NCI-H226 (cell line): Measurements from ENCODE around the gene PATJ.
"Not testable (repeated sequence)": the region's sequence is repeated elsewhere in the genome, so short reads cannot be mapped to it uniquely, and the experiment has no call there.

Experiments
- DNase-seq: peaks from one replicate; pipeline ENCODE4 v3.0.0-alpha.2; 2015

The PATJ gene

DNA sequence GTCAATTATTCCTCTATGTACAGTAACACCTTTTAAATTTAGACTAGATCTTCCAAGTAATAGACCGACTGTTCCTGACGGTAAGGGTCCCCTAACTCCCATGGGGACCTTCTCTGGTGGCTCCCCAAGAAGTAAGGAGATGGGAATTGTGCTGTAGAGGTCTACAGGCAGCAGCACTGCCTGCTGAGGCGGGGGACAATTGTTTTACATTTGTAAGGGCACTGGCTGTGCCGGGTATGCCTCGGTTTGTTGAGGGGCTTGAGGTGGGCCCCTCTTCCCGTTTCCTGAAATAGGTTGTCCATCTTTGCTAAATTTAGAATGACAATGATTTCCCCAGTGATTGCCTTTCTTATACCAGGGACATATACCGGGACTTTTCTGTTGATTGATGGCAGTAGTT, 439.3 kb downstream of the PATJ start:
- no peak for DNase-seq

DNA sequence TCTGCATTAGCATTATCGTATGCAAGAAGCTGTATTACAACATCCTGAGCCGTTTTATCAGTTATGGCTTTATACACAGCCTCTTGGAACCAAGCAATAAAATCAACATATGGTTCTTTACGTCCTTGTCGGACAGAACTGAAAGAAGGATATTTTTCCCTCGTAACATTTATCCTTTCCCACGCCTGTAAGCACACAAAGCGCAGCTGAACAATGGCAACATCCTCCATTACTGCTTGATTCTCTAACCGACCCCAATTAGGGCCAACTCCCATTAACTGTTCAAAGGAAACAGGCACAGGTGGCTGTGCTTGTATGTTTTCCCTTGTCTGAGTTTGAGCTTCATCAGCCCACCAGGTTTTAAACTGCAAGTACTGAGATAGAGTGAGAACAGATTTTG, 439.9 kb downstream of the PATJ start:
- DNase-seq = not testable (repeated sequence)

DNA sequence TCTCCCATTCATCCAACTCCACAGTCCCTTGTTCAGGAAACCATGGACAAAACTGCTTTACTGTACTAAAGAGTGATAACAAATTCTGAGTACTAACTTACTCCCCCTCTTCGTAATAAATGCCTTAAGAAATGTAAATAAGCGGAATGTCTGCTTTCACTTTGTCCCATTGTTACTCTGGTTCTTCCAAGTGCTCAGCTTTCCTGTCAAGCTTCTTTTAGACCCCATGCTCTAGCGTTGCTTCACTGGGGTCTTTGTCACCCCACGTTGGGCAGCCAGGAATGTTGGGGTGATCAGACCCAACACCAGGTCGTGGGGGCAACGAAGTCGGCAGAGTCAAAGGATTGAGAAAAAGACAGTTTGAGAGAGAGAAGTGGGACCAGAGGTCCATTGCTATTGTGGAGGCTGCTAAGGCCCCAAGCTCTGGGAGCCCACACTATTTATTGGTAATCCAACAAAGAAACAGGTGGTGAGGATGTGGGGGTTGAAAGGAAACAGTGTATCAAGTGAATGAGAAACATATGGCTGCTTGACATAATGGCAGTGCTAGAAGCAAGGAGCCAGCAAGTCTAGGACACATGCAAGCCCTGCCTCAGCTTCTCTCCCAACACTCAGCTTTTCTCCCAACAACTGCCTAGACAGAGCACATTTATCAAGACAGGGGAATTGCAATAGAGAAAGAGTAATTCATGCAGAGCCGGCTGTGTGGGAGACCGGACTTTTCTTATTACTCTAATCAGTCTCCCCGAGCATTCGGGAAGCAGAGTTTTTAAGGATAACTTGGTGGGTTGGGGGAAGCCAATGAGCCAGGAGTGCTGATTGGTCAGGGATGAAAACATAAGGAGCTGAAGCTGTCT, 441.1 kb downstream of the PATJ start:
- not testable (repeated sequence) for DNase-seq

DNA sequence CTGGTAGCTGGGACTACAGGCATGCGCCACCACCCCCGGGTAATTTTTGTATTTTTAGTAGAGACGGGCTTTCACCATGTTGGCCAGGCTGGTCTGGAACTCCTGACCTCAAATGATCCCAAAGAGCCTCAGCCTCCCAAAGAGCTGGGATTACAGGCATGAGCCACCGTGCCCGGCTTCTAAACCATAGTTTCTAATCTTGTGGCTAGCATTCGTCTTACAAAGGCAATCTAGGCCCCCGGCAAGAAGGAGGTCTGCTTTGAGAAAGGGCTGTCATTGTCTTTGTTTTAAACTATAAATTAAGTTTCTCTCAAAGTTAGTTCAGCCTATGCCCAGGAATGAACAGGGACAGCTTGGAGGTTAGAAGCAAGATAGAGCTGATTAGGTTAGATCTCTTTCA, 442.1 kb downstream of the PATJ start:
- no peak for DNase-seq

DNA sequence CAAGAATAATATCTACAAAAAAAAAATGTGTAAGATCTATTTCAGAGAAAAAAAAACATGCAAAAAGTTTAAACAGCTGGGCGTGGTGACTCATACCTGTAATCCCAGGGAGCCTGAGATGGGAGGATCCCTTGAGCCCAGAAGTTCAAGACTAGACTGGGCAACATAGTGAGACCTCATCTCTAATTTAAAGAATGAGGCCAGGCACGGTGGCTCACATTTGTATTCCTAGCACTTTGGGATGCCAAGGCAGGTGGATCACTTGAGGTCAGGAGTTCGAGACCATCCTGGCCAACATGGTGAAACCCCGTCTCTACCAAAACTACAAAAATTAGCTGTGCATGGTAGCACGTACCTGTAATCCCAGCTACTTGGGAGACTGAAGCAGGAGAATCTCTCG, 443.0 kb downstream of the PATJ start:
- DNase-seq = not testable (repeated sequence)

DNA sequence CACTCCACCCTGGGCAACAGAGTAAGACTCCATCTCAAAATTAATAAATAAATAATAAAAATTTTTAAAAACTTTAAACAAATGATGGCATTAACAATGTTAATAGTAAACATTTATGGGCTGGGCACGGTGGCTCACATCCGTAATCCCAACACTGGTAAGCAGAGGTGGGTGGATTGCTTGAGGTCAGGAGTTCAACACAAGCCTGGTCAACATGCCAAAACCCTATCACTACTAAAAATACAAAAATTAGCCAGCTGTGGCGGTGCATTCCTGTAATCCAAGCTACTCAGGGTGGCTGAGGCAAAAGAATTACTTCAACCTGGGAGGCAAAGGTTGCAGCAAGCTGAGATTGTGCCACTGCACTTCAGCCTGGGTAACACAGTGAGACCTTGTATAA, 443.4 kb downstream of the PATJ start:
- DNase-seq = no peak

DNA sequence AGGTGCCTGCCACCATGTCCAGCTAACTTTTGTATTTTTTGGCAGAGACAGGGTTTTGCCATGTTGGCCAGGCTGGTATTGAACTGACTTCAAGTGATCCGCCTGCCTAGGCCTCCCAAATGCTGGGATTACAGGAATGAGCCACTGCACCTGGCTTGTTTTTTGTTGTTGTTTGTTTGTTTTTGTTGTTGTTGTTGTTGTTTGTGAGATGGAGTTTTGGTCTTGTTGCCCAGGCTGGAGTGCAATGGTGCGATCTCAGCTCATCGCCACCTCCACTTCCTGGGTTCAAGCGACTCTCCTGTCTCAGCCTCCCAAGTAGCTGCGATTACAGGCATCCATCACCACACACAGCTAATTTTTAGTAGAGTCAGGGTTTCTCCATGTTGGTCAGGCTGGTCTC, 445.3 kb downstream of the PATJ start:
- DNase-seq = no peak

DNA sequence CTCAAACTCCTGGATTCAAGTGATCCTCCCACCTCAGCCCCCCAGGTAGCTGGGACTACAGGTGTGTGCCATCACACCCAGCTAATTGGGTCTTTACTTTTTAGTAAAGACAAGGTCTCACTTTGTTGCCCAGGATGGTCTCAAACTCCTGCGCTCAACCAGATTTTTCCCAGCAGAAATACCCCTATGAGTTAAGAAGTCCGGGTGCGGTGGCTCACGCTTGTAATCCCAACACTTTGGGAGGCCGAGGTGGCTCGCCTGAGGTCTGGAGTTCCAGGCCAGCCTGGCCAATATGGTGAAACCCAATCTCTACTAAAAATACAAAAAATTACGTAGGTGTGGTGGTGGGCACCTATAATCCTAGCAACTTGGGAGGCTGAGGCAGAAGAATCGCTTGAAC, 445.8 kb downstream of the PATJ start:
- no peak for DNase-seq

DNA sequence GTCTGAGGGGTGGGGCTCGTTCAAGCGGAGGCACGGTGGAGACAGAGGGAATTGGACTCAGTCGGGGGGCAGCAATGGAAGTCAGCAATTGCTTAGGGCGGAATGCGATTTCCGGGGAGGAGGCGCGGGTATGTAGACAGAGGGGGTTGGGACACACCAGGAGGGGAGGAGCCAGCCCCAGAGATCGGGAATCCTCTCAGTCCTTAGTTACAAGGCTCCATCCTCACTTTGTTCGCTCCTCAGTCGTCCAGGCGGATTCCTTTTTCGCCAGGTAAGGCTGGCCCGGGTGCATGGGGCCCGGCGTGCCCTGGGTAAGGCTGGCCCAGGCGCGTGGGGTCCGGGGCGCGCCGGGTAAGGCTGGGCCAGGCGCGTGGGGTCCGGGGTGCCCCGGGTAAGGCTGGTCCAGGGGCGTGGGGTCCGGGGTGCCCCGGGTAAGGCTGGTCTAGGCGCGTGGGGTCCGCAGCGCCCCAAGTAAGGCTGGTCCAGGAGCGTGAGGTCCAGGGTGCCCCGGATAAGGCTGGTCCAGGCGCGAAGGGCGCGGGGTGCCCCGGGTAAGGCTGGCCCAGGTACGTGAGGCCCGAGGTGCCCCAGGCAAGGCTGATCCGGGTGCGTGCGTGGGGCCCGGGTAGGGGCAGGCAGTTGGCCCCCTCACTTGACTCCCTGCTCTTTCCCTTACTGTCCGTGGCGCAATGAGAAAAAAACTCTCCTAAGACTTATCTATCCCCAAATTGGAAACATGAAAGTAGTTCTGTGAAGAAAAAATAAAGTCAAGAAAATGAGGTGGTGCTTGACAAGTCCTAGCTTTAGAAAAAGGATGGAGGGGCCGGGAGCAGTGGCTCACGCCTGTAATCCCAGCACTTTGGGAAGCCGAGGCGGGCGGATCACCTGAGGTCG, 452.6 kb downstream of the PATJ start, which contains the start of gene L1TD1:
Gene L1TD1 (plus strand): TSS at position 199 of the 894 bp plus-strand sequence. CDS start 11,780 bp downstream, outside the sequence.
- DNase-seq = no peak

DNA sequence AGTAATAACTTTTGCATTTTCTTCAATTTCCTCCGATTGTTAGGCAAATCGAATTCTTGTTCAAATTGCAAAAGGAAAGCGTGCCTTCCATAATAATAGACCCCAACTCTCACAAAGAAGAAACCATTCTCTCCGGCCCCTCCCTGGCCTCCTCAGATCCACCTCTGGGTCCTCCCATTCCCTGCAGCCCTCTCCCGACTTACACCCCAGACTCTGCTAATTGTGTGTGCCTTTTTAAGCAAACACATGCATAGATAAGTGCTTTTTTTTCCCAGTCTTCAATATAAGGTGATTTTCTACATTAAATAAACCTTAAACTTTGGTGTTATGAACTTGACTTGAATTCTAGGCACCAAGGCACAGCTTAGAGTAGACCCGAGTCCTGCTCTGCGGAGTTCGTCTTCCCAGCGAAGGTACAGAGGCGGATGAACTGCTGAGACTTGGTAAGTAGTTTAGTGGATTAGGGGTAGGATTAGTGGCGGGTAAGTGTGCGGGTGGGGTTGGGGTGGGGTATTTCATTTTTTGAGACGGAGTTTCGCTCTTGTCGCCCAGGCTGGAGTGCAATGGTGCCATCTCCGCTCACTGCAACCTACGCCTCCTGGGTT, 453.9 kb downstream of the PATJ start:
- DNase-seq = no peak

DNA sequence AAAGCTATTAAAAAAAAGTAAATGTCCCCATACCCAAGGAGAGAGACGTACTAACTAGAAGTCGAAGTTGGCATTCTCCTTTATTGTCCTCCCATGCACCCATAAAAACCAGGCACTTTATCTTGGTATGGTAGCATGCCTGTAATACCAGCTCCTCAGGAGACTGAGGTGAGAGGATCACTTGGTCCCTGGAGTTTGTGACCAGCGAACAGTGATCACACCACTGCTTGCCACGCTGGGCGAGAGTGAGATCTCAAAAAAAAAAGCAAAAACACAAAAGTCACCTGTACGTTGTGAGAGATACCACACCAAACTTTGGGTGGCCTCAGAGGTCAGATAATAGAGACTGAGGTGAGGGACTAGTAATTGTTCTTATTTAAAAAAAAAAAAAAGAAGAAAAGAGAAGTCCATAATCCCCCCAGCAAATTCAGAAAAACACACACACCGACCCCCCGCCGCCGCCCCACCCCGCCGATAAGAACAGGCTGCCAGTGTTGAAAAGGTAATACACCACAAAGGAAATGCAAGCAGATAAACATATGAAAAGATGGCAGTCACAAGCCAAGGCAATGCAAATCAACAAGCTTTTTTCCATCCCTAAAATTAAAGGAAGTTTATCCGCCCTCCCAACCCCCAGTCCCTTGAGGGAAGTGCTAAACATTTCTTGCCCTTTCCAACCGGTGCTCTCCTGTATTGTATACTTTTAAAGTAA, 455.9 kb downstream of the PATJ start:
- DNase-seq = no peak

DNA sequence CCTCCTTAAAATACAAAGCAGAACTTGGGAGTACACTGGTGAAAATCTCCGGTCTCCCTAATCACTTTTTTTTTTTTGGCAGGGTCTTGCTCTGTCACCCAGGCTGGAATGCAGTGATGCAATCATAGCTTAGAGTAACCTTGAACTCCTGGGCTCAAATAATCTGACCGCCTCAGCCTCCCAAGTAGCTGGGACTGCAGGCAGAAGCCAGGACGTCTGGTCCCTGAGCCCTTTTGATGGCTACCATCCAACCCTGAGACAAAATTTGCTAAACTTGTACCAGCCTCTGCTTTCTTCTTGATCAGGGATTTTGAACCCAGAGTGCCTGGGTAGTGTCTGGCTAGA, 456.5 kb downstream of the PATJ start:
- no peak for DNase-seq

DNA sequence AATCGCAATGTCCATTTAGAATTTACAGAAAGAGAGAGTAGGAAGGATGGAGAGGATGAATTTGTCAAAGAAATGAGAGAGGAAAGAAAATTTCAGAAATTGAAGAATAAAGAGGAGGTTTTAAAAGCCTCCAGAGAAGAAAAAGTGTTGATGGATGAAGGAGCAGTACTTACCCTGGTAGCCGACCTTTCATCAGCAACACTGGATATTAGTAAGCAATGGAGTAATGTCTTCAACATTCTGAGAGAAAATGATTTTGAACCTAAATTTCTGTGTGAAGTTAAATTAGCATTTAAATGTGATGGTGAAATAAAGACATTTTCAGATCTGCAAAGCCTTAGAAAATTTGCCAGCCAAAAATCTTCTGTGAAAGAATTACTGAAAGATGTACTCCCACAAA, 464.9 kb downstream of the PATJ start:
- DNase-seq = no peak

DNA sequence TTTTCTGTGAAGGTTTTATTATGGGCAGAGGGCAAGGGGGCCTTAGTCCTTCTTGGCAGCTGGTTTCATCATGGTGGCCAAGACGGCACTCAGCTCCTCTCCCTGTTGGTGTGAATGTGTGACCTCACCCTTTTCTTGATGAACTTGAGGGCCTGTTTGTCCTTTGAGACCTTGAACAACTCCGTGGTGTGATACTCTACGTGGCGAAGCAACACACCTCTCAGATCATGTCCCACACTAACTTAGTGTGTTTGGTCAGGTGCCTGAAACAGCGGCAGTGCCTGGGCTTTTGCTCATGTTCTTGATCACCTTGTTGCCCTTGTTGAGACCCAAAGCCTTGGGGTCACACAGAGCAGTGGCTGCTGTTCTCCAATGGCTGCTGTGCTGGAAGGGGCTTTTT, 465.8 kb downstream of the PATJ start:
- no peak for DNase-seq

DNA sequence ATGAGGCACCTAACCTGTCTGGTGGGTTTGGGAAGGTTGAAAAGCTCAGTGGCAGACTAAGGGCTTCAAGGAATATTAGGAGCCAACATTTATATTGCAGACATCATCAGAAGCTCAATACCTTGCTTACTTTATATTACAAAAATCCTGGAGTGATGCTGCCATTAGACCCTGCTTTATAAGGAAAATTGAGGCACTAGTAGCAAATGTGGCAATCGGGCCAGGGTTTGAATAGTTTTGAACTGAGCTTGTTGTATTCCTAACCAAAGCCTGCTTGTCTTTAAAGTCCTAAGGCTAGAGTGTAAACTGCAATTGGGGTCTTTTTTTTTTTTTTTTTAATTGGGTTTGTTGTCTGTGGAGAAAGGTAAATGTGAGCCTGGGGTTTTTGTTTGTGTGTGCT, 466.7 kb downstream of the PATJ start:
- no peak for DNase-seq

DNA sequence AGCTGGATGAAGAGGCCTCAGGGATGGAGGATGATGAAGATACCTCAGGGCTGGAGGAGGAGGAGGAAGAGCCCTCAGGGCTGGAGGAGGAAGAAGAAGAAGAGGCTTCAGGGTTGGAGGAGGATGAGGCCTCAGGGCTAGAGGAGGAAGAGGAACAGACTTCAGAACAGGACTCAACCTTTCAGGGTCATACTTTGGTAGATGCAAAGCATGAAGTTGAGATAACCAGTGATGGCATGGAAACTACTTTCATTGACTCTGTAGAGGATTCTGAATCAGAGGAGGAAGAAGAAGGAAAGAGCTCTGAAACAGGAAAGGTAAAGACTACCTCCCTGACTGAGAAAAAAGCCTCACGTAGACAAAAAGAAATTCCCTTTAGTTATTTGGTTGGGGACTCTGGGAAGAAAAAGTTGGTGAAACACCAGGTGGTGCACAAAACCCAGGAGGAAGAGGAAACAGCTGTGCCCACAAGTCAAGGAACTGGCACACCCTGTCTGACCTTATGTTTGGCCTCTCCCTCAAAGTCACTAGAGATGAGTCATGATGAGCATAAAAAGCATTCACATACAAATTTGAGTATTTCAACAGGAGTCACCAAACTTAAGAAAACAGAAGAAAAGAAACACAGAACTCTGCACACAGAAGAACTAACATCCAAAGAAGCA, 467.8 kb downstream of the PATJ start:
- no peak for DNase-seq

DNA sequence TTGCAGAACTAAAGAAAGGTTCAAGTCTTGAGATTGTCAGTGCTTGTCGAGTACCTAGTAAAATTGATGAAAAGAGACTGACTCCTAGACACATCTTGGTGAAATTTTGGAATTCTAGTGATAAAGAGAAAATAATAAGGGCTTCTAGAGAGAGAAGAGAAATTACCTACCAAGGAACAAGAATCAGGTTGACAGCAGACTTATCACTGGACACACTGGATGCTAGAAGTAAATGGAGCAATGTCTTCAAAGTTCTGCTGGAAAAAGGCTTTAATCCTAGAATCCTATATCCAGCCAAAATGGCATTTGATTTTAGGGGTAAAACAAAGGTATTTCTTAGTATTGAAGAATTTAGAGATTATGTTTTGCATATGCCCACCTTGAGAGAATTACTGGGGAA, 468.7 kb downstream of the PATJ start:
- DNase-seq = peak; percentile 42

DNA sequence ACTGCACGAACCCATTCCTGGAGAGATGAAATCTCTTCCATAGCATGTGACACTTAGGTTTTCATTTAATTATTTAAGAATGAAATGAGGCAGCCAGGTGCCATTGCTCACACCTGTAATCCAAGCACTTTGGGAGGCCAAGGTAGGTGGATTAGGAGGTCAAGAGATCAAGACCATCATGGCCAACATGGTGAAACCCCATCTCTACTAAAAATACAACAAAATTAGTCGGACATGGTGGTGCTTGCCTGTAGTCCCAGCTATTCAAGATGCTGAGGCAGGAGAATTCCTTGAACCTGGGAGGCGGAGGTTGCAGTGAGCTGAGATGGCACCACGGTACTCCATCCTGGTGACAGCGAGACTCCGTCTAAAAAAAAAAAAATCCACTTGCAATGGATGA, 470.1 kb downstream of the PATJ start:
- no peak for DNase-seq

DNA sequence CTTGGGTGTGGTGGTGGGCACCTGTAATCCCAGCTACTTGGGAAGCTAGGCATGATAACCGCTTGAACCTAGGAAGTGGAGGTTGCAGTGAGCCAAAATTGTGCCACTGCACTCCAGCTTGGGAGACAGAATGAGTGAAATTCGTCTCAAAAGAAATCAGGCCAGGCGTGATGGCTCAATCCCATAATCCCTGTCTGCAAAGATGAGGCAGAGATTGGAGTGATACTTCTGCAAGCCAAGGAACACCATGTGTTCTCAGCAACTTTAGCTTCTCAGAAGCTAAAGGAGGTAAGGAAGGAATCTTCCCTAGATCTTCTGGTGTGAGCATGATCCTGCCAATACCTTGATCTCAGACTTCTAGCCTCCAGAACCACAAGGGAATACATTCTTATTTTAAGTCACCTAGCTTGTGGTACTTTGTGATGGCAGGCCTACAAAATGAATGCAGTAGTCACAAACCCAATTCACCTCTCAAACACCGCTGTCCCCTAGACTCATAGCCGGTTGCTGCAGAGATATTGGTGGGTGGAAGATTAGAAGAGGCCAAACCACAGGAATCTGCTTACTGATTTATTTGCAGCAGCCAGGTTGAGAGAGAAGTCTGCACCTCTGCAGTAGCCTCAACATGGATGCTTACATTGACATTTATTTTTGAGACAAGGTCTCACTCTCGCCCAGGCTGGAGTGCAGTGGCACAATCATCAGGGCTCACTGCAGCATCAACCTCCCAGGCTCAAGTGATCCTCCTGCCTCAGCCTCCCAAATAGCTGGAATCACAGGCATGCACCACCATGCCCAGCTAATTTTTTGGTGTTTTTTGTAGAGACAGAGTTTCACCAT, 471.0 kb downstream of the PATJ start:
- no peak for DNase-seq

DNA sequence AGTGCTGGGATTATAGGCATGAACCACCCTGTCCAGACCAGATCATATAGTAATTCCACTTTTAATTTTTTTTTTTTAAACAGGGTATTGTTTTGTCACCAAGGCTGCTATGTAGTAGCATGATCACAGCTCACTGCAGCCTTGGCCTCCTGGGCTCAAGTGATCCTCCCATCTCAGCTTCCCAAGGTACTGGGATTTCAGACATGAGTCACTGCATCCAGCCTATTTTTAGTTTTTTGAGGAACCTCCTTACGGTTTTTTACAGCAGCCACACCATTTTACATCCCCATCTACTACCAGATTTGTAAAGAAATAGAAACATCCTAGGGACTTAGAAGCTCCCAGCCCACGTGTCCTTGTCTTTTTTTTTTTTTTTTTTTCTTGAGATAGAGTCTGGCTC, 476.3 kb downstream of the PATJ start:
- no peak for DNase-seq

DNA sequence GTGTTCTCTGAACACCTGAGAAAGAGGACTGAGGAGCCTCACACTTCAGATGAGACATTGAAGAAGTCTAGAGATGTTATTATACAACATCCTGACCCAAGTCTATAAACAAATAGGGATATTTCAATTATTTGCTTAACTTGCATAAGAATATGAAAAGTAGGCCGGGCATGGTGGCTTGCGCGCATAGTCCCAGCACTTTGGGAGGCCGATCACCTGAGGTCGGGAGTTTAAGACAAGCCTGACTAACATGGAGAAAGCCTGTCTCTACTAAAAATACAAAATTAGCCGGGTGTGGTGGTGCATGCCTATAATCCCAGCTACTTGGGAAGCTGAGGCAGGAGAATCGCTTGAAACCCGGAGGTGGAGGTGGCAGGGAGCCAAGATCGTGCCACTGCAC, 478.2 kb downstream of the PATJ start:
- DNase-seq = not testable (repeated sequence)
